ENCODE results near the gene C16orf78.

DNA sequence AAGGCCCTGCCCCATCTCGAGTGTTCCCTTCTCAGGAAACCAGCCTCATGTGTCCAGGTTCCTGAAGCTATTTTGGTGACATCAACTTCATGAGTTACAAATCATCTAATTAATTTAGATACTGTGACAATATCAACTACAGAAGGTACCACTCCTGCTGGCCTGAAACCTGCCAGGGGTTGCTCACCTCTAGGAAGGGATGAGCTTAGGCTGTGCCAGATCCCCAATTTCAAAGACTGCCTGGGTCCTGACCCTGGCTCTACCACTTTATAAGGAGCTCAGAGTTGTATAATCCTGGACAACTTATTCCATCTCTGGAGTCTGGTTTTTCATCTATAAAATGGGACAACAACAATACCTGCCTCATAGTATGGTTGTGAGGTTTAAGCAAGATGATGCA lies 5.2 kb downstream of the C16orf78 start:
- TF ChIP-seq, protein P1, sequence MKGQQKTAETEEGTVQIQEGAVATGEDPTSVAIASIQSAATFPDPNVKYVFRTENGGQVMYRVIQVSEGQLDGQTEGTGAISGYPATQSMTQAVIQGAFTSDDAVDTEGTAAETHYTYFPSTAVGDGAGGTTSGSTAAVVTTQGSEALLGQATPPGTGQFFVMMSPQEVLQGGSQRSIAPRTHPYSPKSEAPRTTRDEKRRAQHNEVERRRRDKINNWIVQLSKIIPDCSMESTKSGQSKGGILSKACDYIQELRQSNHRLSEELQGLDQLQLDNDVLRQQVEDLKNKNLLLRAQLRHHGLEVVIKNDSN (CRISPR knock-in tag; IDR thresholded peaks at IDR 0.05) = no peak
- TF ChIP-seq, protein P2, sequence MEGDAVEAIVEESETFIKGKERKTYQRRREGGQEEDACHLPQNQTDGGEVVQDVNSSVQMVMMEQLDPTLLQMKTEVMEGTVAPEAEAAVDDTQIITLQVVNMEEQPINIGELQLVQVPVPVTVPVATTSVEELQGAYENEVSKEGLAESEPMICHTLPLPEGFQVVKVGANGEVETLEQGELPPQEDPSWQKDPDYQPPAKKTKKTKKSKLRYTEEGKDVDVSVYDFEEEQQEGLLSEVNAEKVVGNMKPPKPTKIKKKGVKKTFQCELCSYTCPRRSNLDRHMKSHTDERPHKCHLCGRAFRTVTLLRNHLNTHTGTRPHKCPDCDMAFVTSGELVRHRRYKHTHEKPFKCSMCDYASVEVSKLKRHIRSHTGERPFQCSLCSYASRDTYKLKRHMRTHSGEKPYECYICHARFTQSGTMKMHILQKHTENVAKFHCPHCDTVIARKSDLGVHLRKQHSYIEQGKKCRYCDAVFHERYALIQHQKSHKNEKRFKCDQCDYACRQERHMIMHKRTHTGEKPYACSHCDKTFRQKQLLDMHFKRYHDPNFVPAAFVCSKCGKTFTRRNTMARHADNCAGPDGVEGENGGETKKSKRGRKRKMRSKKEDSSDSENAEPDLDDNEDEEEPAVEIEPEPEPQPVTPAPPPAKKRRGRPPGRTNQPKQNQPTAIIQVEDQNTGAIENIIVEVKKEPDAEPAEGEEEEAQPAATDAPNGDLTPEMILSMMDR (IDR thresholded peaks at IDR 0.05) = no peak
- TF ChIP-seq GABPB1 (CRISPR knock-in tag; IDR thresholded peaks at IDR 0.05) (no peak), CREB1 (CRISPR knock-in tag; IDR thresholded peaks at IDR 0.05) (no peak), RELA (CRISPR knock-in tag; IDR thresholded peaks at IDR 0.05; ENCODE audit: borderline replicate concordance) (no peak), MXD4 (CRISPR knock-in tag; IDR thresholded peaks at IDR 0.05; ENCODE audit: borderline replicate concordance) (no peak), ZNF263 (CRISPR knock-in tag; IDR thresholded peaks at IDR 0.05; ENCODE audit: low read depth) (no peak)
- TF ChIP-seq, protein P3, sequence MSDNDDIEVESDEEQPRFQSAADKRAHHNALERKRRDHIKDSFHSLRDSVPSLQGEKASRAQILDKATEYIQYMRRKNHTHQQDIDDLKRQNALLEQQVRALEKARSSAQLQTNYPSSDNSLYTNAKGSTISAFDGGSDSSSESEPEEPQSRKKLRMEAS (CRISPR knock-in tag; IDR thresholded peaks at IDR 0.05) = no peak

Measured in WTC11 (cell line).